SU-DHL-6 (cell line): ENCODE data around the gene GNAO1.

Experiments used
- H2AFZ ChIP-seq: fragments of 200-600 bp; sonication (generic); 2 replicates; pipeline ENCODE4 v1.6.1; 2014; ENCODE audit warnings: low read depth, mild to moderate bottlenecking, moderate library complexity, mixed read lengths, antibody characterized with exemption, low read length; ENCODE audit not compliant: severe bottlenecking
- H3F3A ChIP-seq: fragments of 200-600 bp; shearing (Covaris generic); 2 replicates; pipeline ENCODE4 v1.6.0; 2016; ENCODE audit warnings: antibody characterized with exemption, mild to moderate bottlenecking; ENCODE audit not compliant: insufficient read depth
- H3K27ac ChIP-seq: fragments of 200-600 bp; sonication (generic); 2 replicates; pipeline ENCODE4 v1.5.1; 2016; ENCODE audit warnings: low read depth, mild to moderate bottlenecking, low read length, moderate library complexity, mixed read lengths
- H3K27me3 ChIP-seq: fragments of 200-600 bp; sonication (generic), shearing (Covaris generic); 2 replicates; pipeline ENCODE4 v1.6.0; 2014; ENCODE audit warnings: mild to moderate bottlenecking, low read length
- H3K36me3 ChIP-seq: fragments of 200-600 bp; sonication (generic); 2 replicates; pipeline ENCODE4 v1.6.1; 2014; ENCODE audit warnings: mild to moderate bottlenecking, low read length, mixed read lengths
- H3K4me2 ChIP-seq: fragments of 300-600, 200-600 bp; shearing (Covaris generic), sonication (generic); 2 replicates; pipeline ENCODE4 v1.6.0; 2014; ENCODE audit warnings: low read length, low read depth, mild to moderate bottlenecking; ENCODE audit not compliant: poor library complexity, severe bottlenecking
- H3K4me3 ChIP-seq: fragments of 200-600 bp; sonication (generic); 2 replicates; pipeline ENCODE4 v1.5.1; 2014; ENCODE audit warnings: antibody characterized with exemption, low read length, mild to moderate bottlenecking, mixed read lengths; ENCODE audit not compliant: insufficient read depth, poor library complexity, severe bottlenecking
- H3K79me2 ChIP-seq: fragments of 200-600 bp; sonication (generic); 2 replicates; pipeline ENCODE4 v1.6.1; 2014; ENCODE audit warnings: mild to moderate bottlenecking, low read length, moderate library complexity; ENCODE audit not compliant: insufficient read depth
- H3K9ac ChIP-seq: fragments of 200-600 bp; sonication (generic); 2 replicates; pipeline ENCODE4 v1.7.0; 2014; ENCODE audit warnings: mild to moderate bottlenecking, low read length
- H3K9me2 ChIP-seq: fragments of 200-600 bp; sonication (generic); replicated peaks from 2 replicates; pipeline ENCODE4 v1.6.1; 2014; ENCODE audit warnings: low read length; ENCODE audit not compliant: insufficient read depth
- H3K9me3 ChIP-seq: fragments of 200-600 bp; sonication (generic); 2 replicates; pipeline ENCODE4 v1.6.1; 2014; ENCODE audit warnings: low read length, mixed read lengths; ENCODE audit not compliant: insufficient read depth
- H4K20me1 ChIP-seq: fragments of 200-600 bp; sonication (generic); 2 replicates; pipeline ENCODE4 v1.6.1; 2014; ENCODE audit warnings: low read depth, mild to moderate bottlenecking, antibody characterized with exemption, low read length, moderate library complexity, mixed read lengths
- EZH2phosphoT487 ChIP-seq: fragments of 200-600 bp; sonication (generic), shearing (Covaris generic); conservative IDR thresholded peaks from 2 replicates; pipeline ENCODE4 v1.6.1; 2018; ENCODE audit warnings: mild to moderate bottlenecking, antibody characterized with exemption, low read length, moderate library complexity, mixed read lengths
- TF ChIP-seq, protein P1 (sequence below): fragments of 200-600 bp; sonication (generic); IDR thresholded peaks from one replicate; pipeline ENCODE4 v1.5.1; 2017; ENCODE audit warnings: antibody characterized with exemption, mild to moderate bottlenecking, low read length, moderate library complexity; ENCODE audit not compliant: insufficient read depth, poor library complexity, severe bottlenecking

The GNAO1 gene

GRCh38 chr16:56191835-56192634, 746 bp downstream of the GNAO1 start:
- no peak for TF ChIP-seq EZH2phosphoT487
- TF ChIP-seq, protein P1, sequence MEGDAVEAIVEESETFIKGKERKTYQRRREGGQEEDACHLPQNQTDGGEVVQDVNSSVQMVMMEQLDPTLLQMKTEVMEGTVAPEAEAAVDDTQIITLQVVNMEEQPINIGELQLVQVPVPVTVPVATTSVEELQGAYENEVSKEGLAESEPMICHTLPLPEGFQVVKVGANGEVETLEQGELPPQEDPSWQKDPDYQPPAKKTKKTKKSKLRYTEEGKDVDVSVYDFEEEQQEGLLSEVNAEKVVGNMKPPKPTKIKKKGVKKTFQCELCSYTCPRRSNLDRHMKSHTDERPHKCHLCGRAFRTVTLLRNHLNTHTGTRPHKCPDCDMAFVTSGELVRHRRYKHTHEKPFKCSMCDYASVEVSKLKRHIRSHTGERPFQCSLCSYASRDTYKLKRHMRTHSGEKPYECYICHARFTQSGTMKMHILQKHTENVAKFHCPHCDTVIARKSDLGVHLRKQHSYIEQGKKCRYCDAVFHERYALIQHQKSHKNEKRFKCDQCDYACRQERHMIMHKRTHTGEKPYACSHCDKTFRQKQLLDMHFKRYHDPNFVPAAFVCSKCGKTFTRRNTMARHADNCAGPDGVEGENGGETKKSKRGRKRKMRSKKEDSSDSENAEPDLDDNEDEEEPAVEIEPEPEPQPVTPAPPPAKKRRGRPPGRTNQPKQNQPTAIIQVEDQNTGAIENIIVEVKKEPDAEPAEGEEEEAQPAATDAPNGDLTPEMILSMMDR, result no peak
- no peak overlapping the region for H3K4me2 ChIP-seq
- no peaks in the 10 kb centered on the region for H3K36me3 ChIP-seq
- H4K20me1 ChIP-seq, result no peaks in the 10 kb centered on the region
- no peak overlapping the region for H3K9ac ChIP-seq
- no peaks in the 10 kb centered on the region for H3K79me2 ChIP-seq
- H3K9me2 ChIP-seq, result no peaks in the 10 kb centered on the region
- no peaks in the 10 kb centered on the region for H3K27me3 ChIP-seq
- H3F3A ChIP-seq, result no peaks in the 10 kb centered on the region
- H3K9me3 ChIP-seq, result no peaks in the 10 kb centered on the region
- H3K4me3 ChIP-seq, result no peak overlapping the region
- H3K27ac ChIP-seq, result no peak overlapping the region
- no peak overlapping the region for H2AFZ ChIP-seq

GRCh38 chr16:56192635-56192945, 1.3 kb downstream of the GNAO1 start:
- no peak overlapping the region for H3K4me3 ChIP-seq
- H4K20me1 ChIP-seq, result no peaks in the 10 kb centered on the region
- H3K9me2 ChIP-seq, result no peaks in the 10 kb centered on the region
- H3K79me2 ChIP-seq, result no peaks in the 10 kb centered on the region
- no peaks in the 10 kb centered on the region for H3K27me3 ChIP-seq
- H3K9ac ChIP-seq, result no peak overlapping the region
- H3K9me3 ChIP-seq, result no peaks in the 10 kb centered on the region
- no peaks in the 10 kb centered on the region for H3K36me3 ChIP-seq
- H3K27ac ChIP-seq, result no peak overlapping the region
- no peak for TF ChIP-seq EZH2phosphoT487
- TF ChIP-seq, protein P1, result no peak
- H2AFZ ChIP-seq, result no peak overlapping the region
- H3K4me2 ChIP-seq, result no peak overlapping the region
- no peaks in the 10 kb centered on the region for H3F3A ChIP-seq

GRCh38 chr16:56192986-56193945, 2.0 kb downstream of the GNAO1 start:
- H3K4me3 ChIP-seq, result no peak overlapping the region
- no peak overlapping the region for H3K9ac ChIP-seq
- TF ChIP-seq, protein P1, result no peak
- no peak for TF ChIP-seq EZH2phosphoT487
- no peaks in the 10 kb centered on the region for H3K36me3 ChIP-seq
- H3K27me3 ChIP-seq, result no peaks in the 10 kb centered on the region
- no peak overlapping the region for H3K27ac ChIP-seq
- no peaks in the 10 kb centered on the region for H3K9me2 ChIP-seq
- H4K20me1 ChIP-seq, result no peaks in the 10 kb centered on the region
- H3K9me3 ChIP-seq, result no peaks in the 10 kb centered on the region
- no peak overlapping the region for H2AFZ ChIP-seq
- H3F3A ChIP-seq, result no peaks in the 10 kb centered on the region
- H3K79me2 ChIP-seq, result no peaks in the 10 kb centered on the region
- no peak overlapping the region for H3K4me2 ChIP-seq
